Measurements from ENCODE around the gene WFDC13. TPM values are rescaled to one million over a fixed set of nuclear protein-coding genes. Genes with fewer than 3 reads are reported as not detected.
"Not testable (repeated sequence)": the region's sequence is repeated elsewhere in the genome, so short reads cannot be mapped to it uniquely, and the experiment has no call there.

WFDC13 gene, protein sequence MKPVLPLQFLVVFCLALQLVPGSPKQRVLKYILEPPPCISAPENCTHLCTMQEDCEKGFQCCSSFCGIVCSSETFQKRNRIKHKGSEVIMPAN
- not detected in 3 replicates for total RNA-seq

DNA sequence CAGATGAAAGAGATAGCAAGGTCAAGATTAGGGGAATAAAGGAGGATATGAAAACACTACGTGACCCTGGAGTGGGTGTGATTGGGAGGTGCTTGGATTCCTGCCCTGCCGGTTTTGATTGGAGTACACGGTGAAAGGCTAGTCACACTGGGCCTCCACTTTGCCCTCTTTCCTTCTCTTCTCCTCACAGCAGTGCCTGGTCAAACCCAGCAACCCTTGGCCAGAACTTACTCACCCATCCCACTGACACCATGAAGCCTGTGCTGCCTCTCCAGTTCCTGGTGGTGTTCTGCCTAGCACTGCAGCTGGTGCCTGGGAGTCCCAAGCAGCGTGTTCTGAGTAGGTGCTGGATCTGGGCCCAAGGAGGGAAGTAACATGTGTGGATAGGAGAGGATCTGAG, at the start of gene WFDC13:
TSS of gene WFDC13 (plus strand) at position 166 of the 400 bp plus-strand sequence. CDS start at position 252, 86 bp downstream.
- TF ChIP-seq, protein P1, sequence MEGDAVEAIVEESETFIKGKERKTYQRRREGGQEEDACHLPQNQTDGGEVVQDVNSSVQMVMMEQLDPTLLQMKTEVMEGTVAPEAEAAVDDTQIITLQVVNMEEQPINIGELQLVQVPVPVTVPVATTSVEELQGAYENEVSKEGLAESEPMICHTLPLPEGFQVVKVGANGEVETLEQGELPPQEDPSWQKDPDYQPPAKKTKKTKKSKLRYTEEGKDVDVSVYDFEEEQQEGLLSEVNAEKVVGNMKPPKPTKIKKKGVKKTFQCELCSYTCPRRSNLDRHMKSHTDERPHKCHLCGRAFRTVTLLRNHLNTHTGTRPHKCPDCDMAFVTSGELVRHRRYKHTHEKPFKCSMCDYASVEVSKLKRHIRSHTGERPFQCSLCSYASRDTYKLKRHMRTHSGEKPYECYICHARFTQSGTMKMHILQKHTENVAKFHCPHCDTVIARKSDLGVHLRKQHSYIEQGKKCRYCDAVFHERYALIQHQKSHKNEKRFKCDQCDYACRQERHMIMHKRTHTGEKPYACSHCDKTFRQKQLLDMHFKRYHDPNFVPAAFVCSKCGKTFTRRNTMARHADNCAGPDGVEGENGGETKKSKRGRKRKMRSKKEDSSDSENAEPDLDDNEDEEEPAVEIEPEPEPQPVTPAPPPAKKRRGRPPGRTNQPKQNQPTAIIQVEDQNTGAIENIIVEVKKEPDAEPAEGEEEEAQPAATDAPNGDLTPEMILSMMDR (IDR thresholded peaks at IDR 0.05; ENCODE audit: unreplicated experiment) = no peak
- no peak for DNase-seq (ENCODE audit: low spot score in 2 of 2, unreplicated experiment in 2 of 2)
- Mint-ChIP-seq H3K27me3 (ENCODE audit: low read depth) (peaks cover 10% of the 10 kb centered on the region), H3K4me1 (no peaks in the 10 kb centered on the region), H3K4me3 (no peak within 1 kb of the TSS), H3K9me3 (no peaks in the 10 kb centered on the region), H3K36me3 (no peaks in the 10 kb centered on the region), H3K27ac (no peak within 1 kb of the TSS)

- peaks cover 19% of the 10 kb centered on the region for H3K9me3 Mint-ChIP-seq
- H3K4me3 Mint-ChIP-seq = not testable (repeated sequence)
These were observed 44.8 kb upstream of the WFDC13 start for GRCh38 chr20:45657038-45657437.

GRCh38 chr20:45670139-45670538, 31.7 kb upstream of the WFDC13 start, which contains the start of gene WFDC11:
WFDC11 (minus strand) TSS chr20:45670239; CDS start chr20:45650600, 19,639 bp downstream.
- Mint-ChIP-seq H3K4me3 (no peak within 1 kb of the TSS), H3K4me1 (no peaks in the 10 kb centered on the region), H3K27ac (no peak within 1 kb of the TSS), H3K27me3 (ENCODE audit: low read depth) (peaks cover 2% of the 10 kb centered on the region), H3K36me3 (no peaks in the 10 kb centered on the region), H3K9me3 (peaks cover 11% of the 10 kb centered on the region)
- TF ChIP-seq, protein P1 (IDR thresholded peaks at IDR 0.05; ENCODE audit: unreplicated experiment) = no peak
- DNase-seq (ENCODE audit: low spot score in 2 of 2, unreplicated experiment in 2 of 2) = no peak

More at GRCh38 chr20:45657038-45657437, 44.8 kb upstream of the WFDC13 start:
- H3K27me3 Mint-ChIP-seq (ENCODE audit: low read depth) = peaks cover 18% of the 10 kb centered on the region
- H3K27ac Mint-ChIP-seq; H3K4me1 Mint-ChIP-seq; H3K36me3 Mint-ChIP-seq; DNase-seq (ENCODE audit: low spot score in 2 of 2, unreplicated experiment in 2 of 2): not testable (repeated sequence)

DNA sequence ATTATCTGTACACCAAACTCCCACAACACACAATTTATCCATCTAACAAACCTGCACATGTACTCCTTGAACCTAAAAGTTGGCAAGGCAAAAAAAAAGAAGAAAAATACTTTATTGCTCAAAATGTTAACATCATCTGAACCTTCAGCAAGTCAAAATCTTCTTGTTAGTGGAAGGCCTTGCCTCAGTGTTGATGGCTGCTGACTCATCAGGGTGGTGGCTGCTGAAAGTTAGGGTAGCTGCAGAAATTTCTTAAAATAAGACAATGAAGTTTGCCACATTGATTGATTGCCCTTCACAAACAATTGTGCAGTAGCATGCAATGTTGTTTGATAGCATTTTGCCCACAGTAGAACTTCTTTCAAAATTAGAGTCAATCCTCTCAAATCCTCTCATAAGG, 29.1 kb upstream of the WFDC13 start:
- Mint-ChIP-seq H3K27me3 (ENCODE audit: low read depth) (peaks cover 2% of the 10 kb centered on the region), H3K4me1 (no peaks in the 10 kb centered on the region), H3K27ac (no peak overlapping the region), H3K4me3 (no peak overlapping the region), H3K36me3 (no peaks in the 10 kb centered on the region), H3K9me3 (peaks cover 32% of the 10 kb centered on the region)
- TF ChIP-seq, protein P1 (IDR thresholded peaks at IDR 0.05; ENCODE audit: unreplicated experiment) = no peak
- DNase-seq (ENCODE audit: low spot score in 2 of 2, unreplicated experiment in 2 of 2) = no peak

- no peaks in the 10 kb centered on the region for H3K4me1 Mint-ChIP-seq
- H3K27me3 Mint-ChIP-seq (ENCODE audit: low read depth) = peaks cover 2% of the 10 kb centered on the region
- TF ChIP-seq, protein P1 (IDR thresholded peaks at IDR 0.05; ENCODE audit: unreplicated experiment) = no peak
- no peak overlapping the region for H3K4me3 Mint-ChIP-seq
- H3K27ac Mint-ChIP-seq = no peak overlapping the region
- H3K36me3 Mint-ChIP-seq = no peaks in the 10 kb centered on the region
- peaks cover 40% of the 10 kb centered on the region for H3K9me3 Mint-ChIP-seq
- DNase-seq (ENCODE audit: low spot score in 2 of 2, unreplicated experiment in 2 of 2) = no peak
These were observed 22.2 kb upstream of the WFDC13 start for GRCh38 chr20:45679650-45680049.

DNA sequence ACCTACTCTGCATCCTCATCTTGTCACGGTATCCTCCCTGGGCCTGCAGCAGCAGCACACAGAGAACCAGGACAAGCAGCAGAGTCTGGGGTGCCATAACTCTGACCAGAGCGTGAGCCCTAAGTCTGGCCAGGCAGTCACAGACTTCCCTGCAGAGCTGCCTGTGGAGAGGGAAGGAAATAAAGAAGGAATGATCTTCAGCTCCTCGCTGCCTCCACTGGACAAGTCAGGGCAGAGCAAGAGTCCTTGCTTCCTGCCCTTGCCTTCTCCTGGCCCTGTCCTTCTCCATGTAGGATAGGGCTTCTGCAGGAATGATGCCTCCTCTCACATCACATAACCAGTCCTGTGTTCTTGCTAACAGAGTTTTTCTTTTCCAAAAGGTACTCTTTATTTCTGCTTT, 15.9 kb upstream of the WFDC13 start:
- Mint-ChIP-seq H3K27me3 (ENCODE audit: low read depth) (peaks cover 7% of the 10 kb centered on the region), H3K4me3 (no peak overlapping the region), H3K4me1 (no peaks in the 10 kb centered on the region), H3K9me3 (peaks cover 4% of the 10 kb centered on the region), H3K27ac (no peak overlapping the region), H3K36me3 (no peaks in the 10 kb centered on the region)
- DNase-seq (ENCODE audit: low spot score in 2 of 2, unreplicated experiment in 2 of 2) = no peak
- TF ChIP-seq, protein P1 (IDR thresholded peaks at IDR 0.05; ENCODE audit: unreplicated experiment) = no peak

GRCh38 chr20:45693346-45693745, 8.5 kb upstream of the WFDC13 start:
- H3K36me3 Mint-ChIP-seq; H3K4me1 Mint-ChIP-seq; H3K4me3 Mint-ChIP-seq; DNase-seq (ENCODE audit: low spot score in 2 of 2, unreplicated experiment in 2 of 2); H3K27me3 Mint-ChIP-seq (ENCODE audit: low read depth); H3K27ac Mint-ChIP-seq: not testable (repeated sequence)
- peaks cover 14% of the 10 kb centered on the region for H3K9me3 Mint-ChIP-seq

Data from mesothelial cell of epicardium (in vitro differentiated cells).